ENCODE data around the gene USP5.
"Not testable (repeated sequence)": the region's sequence is repeated elsewhere in the genome, so short reads cannot be mapped to it uniquely, and the experiment has no call there.

USP5 gene

GRCh38 chr12:6890789-6891645 lies 39.1 kb downstream of the USP5 start:
- peak overlapping the region; percentile 59 for H3K4me3 ChIP-seq (ENCODE audit: low read depth, low read length)
- TF ChIP-seq MAX (IDR thresholded peaks at IDR 0.05; ENCODE audit: low read depth, low read length) (peak; percentile 92), POLR2A (IDR thresholded peaks at IDR 0.05; ENCODE audit: extremely low read depth, insufficient read length) (peak; percentile 72), MYC (IDR thresholded peaks at IDR 0.05; ENCODE audit: low read depth, low read length) (no peak; the same call in 1 of the 2 replicates), CTCF (IDR thresholded peaks at IDR 0.05; ENCODE audit: low read depth, low read length) (peak; percentile 68)
- DNase-seq (ENCODE audit: low read depth) = peak; percentile 97

GRCh38 chr12:6891646-6892001 lies 39.7 kb downstream of the USP5 start:
- H3K4me3 ChIP-seq (ENCODE audit: low read depth, low read length) = peak overlapping the region; percentile 52
- no peak for DNase-seq (ENCODE audit: low read depth)
- TF ChIP-seq MAX (IDR thresholded peaks at IDR 0.05; ENCODE audit: low read depth, low read length) = no peak
- TF ChIP-seq MYC (IDR thresholded peaks at IDR 0.05; ENCODE audit: low read depth, low read length) = no peak
- TF ChIP-seq POLR2A (IDR thresholded peaks at IDR 0.05; ENCODE audit: extremely low read depth, insufficient read length) = no peak
- no peak for TF ChIP-seq CTCF (IDR thresholded peaks at IDR 0.05; ENCODE audit: low read depth, low read length)

GRCh38 chr12:6892683-6893082 lies 40.7 kb downstream of the USP5 start:
- DNase-seq (ENCODE audit: low read depth); H3K4me3 ChIP-seq (ENCODE audit: low read depth, low read length): not testable (repeated sequence)

GRCh38 chr12:6894321-6894720 lies 42.4 kb downstream of the USP5 start:
- H3K4me3 ChIP-seq (ENCODE audit: low read depth, low read length) = no peak overlapping the region
- no peak for DNase-seq (ENCODE audit: low read depth)
- no peak for TF ChIP-seq MYC (IDR thresholded peaks at IDR 0.05; ENCODE audit: low read depth, low read length)
- TF ChIP-seq MAX (IDR thresholded peaks at IDR 0.05; ENCODE audit: low read depth, low read length) = no peak
- TF ChIP-seq POLR2A (IDR thresholded peaks at IDR 0.05; ENCODE audit: extremely low read depth, insufficient read length) = no peak
- no peak for TF ChIP-seq CTCF (IDR thresholded peaks at IDR 0.05; ENCODE audit: low read depth, low read length)

- TF ChIP-seq CTCF (IDR thresholded peaks at IDR 0.05; ENCODE audit: low read depth, low read length) = no peak
- no peak for TF ChIP-seq MAX (IDR thresholded peaks at IDR 0.05; ENCODE audit: low read depth, low read length)
- TF ChIP-seq POLR2A (IDR thresholded peaks at IDR 0.05; ENCODE audit: extremely low read depth, insufficient read length) = no peak
- no peak for TF ChIP-seq MYC (IDR thresholded peaks at IDR 0.05; ENCODE audit: low read depth, low read length)
- DNase-seq (ENCODE audit: low read depth) = no peak
- H3K4me3 ChIP-seq (ENCODE audit: low read depth, low read length) = no peak overlapping the region
These were observed 45.0 kb downstream of the USP5 start for GRCh38 chr12:6896846-6897435.

- no peak for DNase-seq (ENCODE audit: low read depth)
- H3K4me3 ChIP-seq (ENCODE audit: low read depth, low read length) = no peak overlapping the region
- TF ChIP-seq MYC (IDR thresholded peaks at IDR 0.05; ENCODE audit: low read depth, low read length) = no peak
- TF ChIP-seq MAX (IDR thresholded peaks at IDR 0.05; ENCODE audit: low read depth, low read length) = no peak
- no peak for TF ChIP-seq POLR2A (IDR thresholded peaks at IDR 0.05; ENCODE audit: extremely low read depth, insufficient read length)
- no peak for TF ChIP-seq CTCF (IDR thresholded peaks at IDR 0.05; ENCODE audit: low read depth, low read length)
These were observed 47.5 kb downstream of the USP5 start for GRCh38 chr12:6899427-6899826.

Measured in NB4 (cell line).